ENCODE results near the gene SEMA5A. TPM values are rescaled to one million over a fixed set of nuclear protein-coding genes. Genes with fewer than 3 reads are reported as not detected.

Gene SEMA5A
- total RNA-seq, 1 experiment from 2014 or later, result 9.3 TPM

Small RNA genes lying within 50 kb of the gene (microRNA-seq; reads per million reads assigned to microRNA genes)
- gene MIR4636 (ENCODE audit: borderline number of aligned reads), result not detected

Other genes starting within 250 kb of the SEMA5A start
- gene TAS2R1, start 84.3 kb upstream of the SEMA5A start, total RNA-seq (2021), result not detected in 3 replicates

Data from WTC11 (cell line).